Urothelium cell line (cell line): ENCODE data around the gene DAB2.
A peak's percentile ranks its signal among the peaks of the same experiment; 100 is the strongest.

Source experiments
- DNase-seq: peaks from one replicate; pipeline ENCODE4 v3.0.0; 2011; ENCODE audit warnings: low spot score, mixed read lengths
- FAIRE-seq: peaks from 2 replicates; lab custom pipeline; 2011; peaks lifted over from hg19 to GRCh38; lab: Jason Lieb, UNC

The DAB2 gene

DNA sequence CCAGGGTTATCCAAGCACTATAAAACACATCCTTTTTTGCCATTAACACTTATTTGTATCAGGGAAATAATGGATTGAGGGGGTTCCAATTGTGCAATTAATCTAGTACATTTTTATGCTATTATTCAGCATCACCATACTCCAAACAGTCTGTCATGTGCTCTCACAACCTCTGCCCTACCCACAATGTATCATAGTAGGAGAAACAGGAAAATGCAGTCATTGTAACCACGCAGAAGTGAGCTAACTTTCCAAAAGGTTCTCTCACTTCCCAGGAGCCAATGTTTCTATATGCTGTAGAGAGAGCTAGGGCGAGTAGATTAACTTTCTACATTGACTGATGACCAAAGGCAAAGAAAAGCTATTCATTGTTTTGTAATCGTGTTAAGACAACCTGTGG lies 29.8 kb downstream of the DAB2 start:
- DNase-seq: no peak
- no peak for FAIRE-seq

DNA sequence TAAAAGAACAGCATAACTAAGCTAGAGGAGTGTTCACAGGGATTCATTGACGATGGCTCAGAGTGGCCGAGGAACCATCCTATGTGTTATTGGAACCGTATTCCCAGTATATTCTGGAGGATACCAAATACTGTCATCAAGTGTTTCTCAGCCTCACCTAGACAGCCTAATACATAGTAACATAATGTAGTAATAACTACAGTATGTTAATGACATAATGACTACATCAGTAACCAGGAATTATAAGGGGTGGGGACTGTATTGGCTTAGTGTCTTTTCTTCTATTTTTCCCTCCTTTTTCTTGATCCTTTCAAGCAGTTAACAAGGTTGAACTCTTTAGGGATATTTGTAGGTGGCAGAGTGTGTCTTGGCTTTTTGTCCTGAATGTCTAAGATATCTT lies 33.8 kb downstream of the DAB2 start:
- no peak for FAIRE-seq
- no peak for DNase-seq

DNA sequence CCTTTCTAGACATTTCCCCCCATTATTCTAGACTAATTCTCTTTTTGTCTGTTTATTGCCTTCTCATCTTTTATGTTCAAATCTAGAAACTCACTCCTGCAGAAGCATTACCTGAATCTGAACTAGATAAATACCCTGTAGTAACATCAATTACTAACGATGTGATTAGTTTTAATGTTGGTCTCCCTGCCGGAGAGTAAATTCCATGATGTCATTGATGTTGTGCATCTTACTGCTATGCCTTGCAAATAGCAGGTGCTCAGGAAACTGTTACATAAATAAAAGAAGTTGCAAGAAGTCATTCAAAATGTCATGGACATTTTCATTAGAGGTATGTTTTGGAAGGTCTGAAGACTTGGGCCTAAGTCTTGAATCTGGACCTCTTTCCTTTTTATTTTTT lies 37.5 kb downstream of the DAB2 start:
- DNase-seq (no peak), FAIRE-seq (no peak)

DNA sequence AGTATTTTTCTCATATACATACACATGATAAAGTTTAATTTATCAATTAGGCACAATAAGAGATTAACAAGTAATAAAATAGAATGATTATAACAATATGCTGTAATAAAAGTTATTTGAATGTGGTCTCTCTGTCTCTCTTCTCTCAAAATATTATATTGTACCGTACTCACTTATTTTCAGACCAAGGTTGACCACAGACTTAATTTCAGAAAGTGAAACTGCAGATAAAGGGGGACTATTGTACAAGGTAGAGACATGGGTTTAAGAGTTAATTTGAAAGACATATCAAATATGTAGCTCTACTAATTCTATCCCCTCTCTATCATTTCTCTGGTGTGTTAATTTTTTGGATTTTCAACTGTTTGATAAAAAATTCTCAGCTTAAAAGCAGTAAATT lies 40.5 kb downstream of the DAB2 start:
- FAIRE-seq: no peak

DNA sequence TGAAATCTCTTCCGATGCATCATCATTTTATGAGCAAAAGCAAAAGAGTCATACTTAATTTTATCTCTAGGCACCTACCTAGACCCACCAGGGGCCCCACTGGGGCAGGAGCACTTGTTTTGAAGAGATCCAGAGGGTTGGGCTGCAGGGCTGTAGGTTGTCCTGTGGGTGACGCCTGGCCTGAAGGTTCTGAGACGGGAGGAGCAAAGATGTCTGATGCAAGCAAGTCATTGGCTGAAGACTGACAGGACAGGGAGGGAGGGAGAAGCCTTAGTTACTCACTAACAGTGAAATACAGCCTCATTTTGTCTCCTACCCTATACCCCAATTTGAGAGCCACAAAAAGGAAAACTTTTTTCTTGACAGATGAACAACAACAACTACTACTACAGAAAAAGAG lies 43.4 kb downstream of the DAB2 start:
- DNase-seq (no peak), FAIRE-seq (no peak)

More for the DNA sequence above, 40.5 kb downstream of the DAB2 start:
- no peak for DNase-seq

DNA sequence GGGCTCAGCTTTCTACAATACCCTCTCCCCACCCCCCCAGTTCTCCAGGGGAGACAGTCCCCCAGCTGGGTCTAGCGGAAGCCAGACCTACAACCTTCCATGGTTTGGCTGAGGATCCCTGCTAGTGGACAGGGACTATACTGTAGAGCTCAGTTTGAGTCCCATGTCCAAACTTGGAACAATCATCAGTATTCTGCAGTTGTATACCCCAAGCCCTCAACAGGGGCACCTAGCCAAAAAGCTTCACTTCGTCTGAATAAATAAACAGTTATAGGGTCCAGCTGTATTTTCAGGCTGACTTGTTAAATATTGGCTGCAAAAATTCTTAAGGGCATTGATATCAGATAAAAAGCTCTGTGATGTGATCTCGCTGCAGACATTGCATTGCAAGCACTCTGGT lies 45.1 kb downstream of the DAB2 start:
- no peak for FAIRE-seq
- DNase-seq: no peak

- no peak for DNase-seq
- FAIRE-seq: no peak
Measured at GRCh38 chr5:39377613-39378012, 47.2 kb downstream of the DAB2 start.

DNA sequence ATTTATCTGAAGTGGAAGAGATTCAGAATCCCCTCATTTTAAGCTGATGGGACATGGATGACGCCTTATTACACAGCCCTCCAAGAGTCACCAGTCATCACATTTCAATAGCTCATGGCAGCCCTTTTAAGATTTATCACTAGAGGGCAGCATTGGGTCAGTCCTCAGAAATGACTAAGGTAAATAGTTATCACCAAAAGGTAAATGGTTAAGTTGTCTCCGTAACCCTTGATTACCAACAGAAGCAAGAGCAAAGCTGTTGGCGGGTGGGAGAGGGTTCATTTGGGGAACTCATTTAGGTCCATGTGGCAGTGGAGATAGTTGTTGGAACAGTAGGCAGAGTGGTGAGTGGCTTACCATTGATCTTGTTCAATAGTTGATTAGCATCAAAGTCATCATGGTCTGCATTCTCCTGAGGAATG lies 48.5 kb downstream of the DAB2 start:
- FAIRE-seq (no peak), DNase-seq (peak; percentile 70)

GRCh38 chr5:39373791-39374190 lies 51.0 kb downstream of the DAB2 start:
- DNase-seq (no peak), FAIRE-seq (no peak)

DNA sequence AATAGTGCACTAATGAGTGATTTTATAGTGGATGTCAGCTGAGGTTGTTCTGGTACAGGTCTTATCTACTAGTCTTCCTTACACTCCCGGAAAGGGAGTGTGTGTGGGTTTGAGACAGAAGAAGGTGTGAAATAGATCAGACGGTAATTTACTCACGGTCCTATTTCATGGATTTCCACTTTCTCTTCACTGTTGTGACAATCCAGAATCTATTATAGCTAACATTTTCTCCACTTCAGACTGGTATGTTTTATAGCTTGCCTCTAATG lies 53.5 kb downstream of the DAB2 start:
- peak; percentile 5 for FAIRE-seq
- no peak for DNase-seq

- DNase-seq: no peak
Measured at GRCh38 chr5:39370555-39371366, 54.0 kb downstream of the DAB2 start.

GRCh38 chr5:39369123-39369815 lies 55.5 kb downstream of the DAB2 start:
- no peak for FAIRE-seq

More at GRCh38 chr5:39370555-39371366, 54.0 kb downstream of the DAB2 start:
- no peak for FAIRE-seq

DNA sequence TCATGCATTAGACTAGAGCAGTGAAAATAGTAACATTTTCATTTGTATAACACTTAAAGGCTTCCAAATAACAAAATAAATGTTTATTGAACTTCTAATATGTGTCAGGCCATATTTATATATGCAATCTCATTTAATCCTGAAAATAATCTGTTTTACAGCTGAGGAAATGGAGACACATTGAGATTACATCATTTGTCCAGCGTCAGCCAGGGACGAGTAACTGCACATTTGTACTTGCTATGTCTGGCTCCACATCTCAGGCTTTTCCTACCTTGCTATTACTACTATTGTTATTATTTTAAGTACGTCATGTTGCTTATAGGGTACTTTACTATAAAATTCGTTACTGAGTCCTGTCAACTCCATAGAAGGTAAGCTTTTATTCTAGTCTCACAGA lies 56.7 kb downstream of the DAB2 start:
- no peak for FAIRE-seq
- no peak for DNase-seq

More at GRCh38 chr5:39369123-39369815, 55.5 kb downstream of the DAB2 start:
- no peak for DNase-seq

DNA sequence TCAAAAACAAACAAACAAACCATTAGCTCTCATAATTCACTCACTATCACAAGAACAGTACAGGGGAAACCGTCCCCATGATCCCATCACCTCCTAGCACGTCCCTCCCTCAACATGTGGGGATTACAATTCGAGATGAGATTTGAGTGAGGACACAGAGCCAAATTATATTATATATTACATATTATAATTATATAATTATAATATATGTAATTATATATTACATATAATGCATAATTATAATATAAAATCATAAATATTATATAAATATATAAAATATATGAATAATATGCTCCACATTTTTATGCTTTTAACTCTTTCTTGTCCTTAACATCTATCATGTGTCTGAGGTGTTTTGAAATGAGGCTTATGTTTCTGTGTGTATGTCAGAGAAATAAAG lies 57.1 kb downstream of the DAB2 start:
- DNase-seq (no peak), FAIRE-seq (no peak)

- FAIRE-seq: no peak
- no peak for DNase-seq
Measured at GRCh38 chr5:39364367-39364766, 60.4 kb downstream of the DAB2 start, which contains the start of gene C9. Gene C9 (minus strand): TSS chr5:39364495. CDS start chr5:39364464, 31 bp downstream.

GRCh38 chr5:39363217-39363616 lies 61.6 kb downstream of the DAB2 start:
- FAIRE-seq: no peak
- DNase-seq: no peak

DNA sequence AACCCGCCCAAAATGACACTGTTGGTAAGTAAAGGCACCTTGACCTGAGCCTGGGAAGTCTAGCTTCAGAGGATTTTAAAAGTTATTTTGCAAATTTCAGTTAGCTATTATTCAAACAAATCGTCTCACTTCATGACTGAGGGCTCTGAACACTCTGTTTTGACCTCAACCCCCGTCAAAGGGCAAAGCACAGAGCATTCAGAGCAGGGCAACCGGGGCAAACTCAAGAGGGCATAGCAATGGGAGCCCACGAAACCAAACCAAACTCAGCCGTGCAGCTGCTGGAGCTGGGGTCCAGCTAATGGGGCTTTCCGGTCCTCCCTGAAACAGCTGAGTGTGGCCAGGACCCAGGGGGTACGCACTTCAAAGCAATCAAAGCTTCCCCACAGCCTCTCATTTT lies 62.1 kb downstream of the DAB2 start:
- no peak for DNase-seq
- FAIRE-seq: no peak

DNA sequence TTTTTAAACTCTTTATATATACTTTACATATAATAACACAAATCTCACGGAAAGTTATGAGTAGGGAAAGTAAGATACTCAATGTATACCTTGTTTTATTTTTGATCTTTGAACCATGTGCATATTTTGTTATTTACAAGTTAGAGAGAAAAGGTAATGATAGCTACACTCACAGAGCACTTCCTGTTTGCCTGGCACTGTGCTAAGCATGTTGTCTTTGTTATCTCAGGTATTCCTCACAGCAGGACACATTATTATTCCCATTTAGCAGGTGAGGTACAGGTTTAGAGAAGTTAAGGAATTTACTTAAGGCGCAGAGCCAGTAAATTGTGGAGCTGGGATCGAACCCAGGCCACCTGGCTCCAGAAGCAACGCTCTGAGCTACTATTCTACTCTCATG lies 63.5 kb downstream of the DAB2 start:
- FAIRE-seq (no peak), DNase-seq (no peak)

- DNase-seq (no peak), FAIRE-seq (no peak)
Measured at GRCh38 chr5:39360471-39361111, 64.2 kb downstream of the DAB2 start.

GRCh38 chr5:39356263-39356662 lies 68.5 kb downstream of the DAB2 start:
- no peak for FAIRE-seq
- no peak for DNase-seq

GRCh38 chr5:39355324-39355723 lies 69.5 kb downstream of the DAB2 start:
- no peak for FAIRE-seq
- DNase-seq: no peak
